ENCODE results near the gene GRM1. TPM values are rescaled to one million over a fixed set of nuclear protein-coding genes. Genes with fewer than 3 reads are reported as not detected.

The GRM1 gene
- polyA plus RNA-seq, 3 donors, result not detected

DNA sequence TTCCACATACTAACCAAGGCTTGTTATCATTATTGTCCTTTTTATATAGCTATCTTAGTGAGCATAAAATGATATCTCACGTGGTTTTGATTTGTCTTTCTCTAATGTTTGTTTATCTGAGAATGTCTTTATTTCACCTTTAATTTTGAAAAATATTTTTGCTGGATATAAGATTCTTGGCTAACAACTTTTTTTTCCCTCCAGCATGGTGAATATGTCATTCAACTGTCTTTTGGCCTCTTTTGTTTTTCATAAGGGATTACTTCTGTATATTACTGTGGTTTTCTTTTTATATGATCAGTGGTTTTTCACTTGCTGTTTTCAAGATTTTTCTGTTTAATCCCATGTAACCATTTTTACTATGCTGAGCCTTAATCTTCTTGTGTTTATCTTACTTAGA lies 141.0 kb downstream of the GRM1 start:
- H3K4me3 ChIP-seq (replicated peaks in 1 of 3; ENCODE audit: low read depth in 2 of 3, low read length in 3 of 3), result no peak overlapping the region
- TF ChIP-seq, protein P1, sequence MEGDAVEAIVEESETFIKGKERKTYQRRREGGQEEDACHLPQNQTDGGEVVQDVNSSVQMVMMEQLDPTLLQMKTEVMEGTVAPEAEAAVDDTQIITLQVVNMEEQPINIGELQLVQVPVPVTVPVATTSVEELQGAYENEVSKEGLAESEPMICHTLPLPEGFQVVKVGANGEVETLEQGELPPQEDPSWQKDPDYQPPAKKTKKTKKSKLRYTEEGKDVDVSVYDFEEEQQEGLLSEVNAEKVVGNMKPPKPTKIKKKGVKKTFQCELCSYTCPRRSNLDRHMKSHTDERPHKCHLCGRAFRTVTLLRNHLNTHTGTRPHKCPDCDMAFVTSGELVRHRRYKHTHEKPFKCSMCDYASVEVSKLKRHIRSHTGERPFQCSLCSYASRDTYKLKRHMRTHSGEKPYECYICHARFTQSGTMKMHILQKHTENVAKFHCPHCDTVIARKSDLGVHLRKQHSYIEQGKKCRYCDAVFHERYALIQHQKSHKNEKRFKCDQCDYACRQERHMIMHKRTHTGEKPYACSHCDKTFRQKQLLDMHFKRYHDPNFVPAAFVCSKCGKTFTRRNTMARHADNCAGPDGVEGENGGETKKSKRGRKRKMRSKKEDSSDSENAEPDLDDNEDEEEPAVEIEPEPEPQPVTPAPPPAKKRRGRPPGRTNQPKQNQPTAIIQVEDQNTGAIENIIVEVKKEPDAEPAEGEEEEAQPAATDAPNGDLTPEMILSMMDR (IDR thresholded peaks at IDR 0.05), result no peak
- no peaks in the 10 kb centered on the region for H3K36me3 ChIP-seq (replicated peaks in 1 of 2; ENCODE audit: control insufficient read depth in 1 of 2, insufficient read depth in 2 of 2, low read length in 2 of 2)
- no CpG with 5 or more reads among the region's 1 CpG for WGBS (ENCODE audit: insufficient coverage)
- Mint-ChIP-seq H3K9me3 (peaks cover 3 to 20% (median 9%) of the 10 kb centered on the region in 7 donors), H3K4me1 (no peaks in the 10 kb centered on the region), H3K4me3 (no peak overlapping the region), H3K27me3 (ENCODE audit: low read depth in 3 of 3) (peaks cover 0 to 3% (median 0%) of the 10 kb centered on the region in 3 donors), H3K36me3 (no peaks in the 10 kb centered on the region), H3K27ac (no peak overlapping the region)
- H3K27ac ChIP-seq (ENCODE audit: low read depth in 1 of 2, low read length in 2 of 2), result no peak overlapping the region
- no peak overlapping the region for H2AFZ ChIP-seq (ENCODE audit: insufficient read depth, low read depth, low read length, poor library complexity, severe bottlenecking)
- H3K27me3 ChIP-seq (ENCODE audit: control insufficient read depth in 2 of 2, insufficient read depth in 2 of 2, low read length in 2 of 2), result no peaks in the 10 kb centered on the region
- intact Hi-C loops (cut with micrococcal nuclease), result no loop called here
- H3K9ac ChIP-seq (ENCODE audit: insufficient read depth, low read length, poor library complexity, severe bottlenecking), result no peak overlapping the region
- H3K4me2 ChIP-seq (replicated peaks; ENCODE audit: extremely low read depth, low read length, poor library complexity, severe bottlenecking), result no peak overlapping the region
- H4K20me1 ChIP-seq (ENCODE audit: insufficient read depth, low read length), result no peaks in the 10 kb centered on the region
- no peak for DNase-seq
- H3K9me3 ChIP-seq (replicated peaks in 1 of 2; ENCODE audit: control insufficient read depth in 1 of 2, insufficient read depth in 1 of 2, low read length in 2 of 2), result peaks cover 3 to 5% of the 10 kb centered on the region in 2 donors
- H3K79me2 ChIP-seq (ENCODE audit: insufficient read depth, low read length), result no peaks in the 10 kb centered on the region
- H3K4me1 ChIP-seq (ENCODE audit: control insufficient read depth in 1 of 2, insufficient read depth in 2 of 2, low read length in 2 of 2), result no peaks in the 10 kb centered on the region

DNA sequence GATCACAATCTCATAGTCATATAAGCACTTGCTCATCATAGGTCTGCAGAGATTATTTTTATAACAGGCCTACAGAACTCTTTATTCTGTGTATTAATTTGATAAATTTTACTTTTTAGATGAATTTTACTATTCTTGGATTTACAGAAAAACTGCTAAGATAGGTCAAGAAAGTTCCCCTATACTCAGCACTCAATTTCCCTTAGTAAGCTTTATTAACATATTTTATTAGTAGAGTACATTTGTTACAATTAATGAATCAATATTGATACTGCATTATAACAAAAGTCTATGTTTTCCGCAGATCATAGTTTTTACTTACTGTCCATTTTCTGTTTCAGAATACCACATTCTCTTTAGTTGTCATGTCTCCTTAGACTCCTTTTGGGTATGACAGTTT lies 148.9 kb downstream of the GRM1 start:
- H3K27me3 Mint-ChIP-seq (ENCODE audit: low read depth in 3 of 3), result peaks cover 0 to 3% (median 0%) of the 10 kb centered on the region in 3 donors
- no peak overlapping the region for H3K4me2 ChIP-seq (replicated peaks; ENCODE audit: extremely low read depth, low read length, poor library complexity, severe bottlenecking)
- peaks cover 0 to 7% (median 2%) of the 10 kb centered on the region in 7 donors for H3K9me3 Mint-ChIP-seq
- H3K4me3 Mint-ChIP-seq, result no peak overlapping the region
- H3K4me1 Mint-ChIP-seq, result no peaks in the 10 kb centered on the region
- H3K9me3 ChIP-seq (replicated peaks in 1 of 2; ENCODE audit: control insufficient read depth in 1 of 2, insufficient read depth in 1 of 2, low read length in 2 of 2), result no peaks in the 10 kb centered on the region
- no peak overlapping the region for H2AFZ ChIP-seq (ENCODE audit: insufficient read depth, low read depth, low read length, poor library complexity, severe bottlenecking)
- no peaks in the 10 kb centered on the region for H3K36me3 ChIP-seq (replicated peaks in 1 of 2; ENCODE audit: control insufficient read depth in 1 of 2, insufficient read depth in 2 of 2, low read length in 2 of 2)
- WGBS (ENCODE audit: insufficient coverage), result no CpG with 5 or more reads among the region's 1 CpG
- no peak overlapping the region for H3K4me3 ChIP-seq (replicated peaks in 1 of 3; ENCODE audit: low read depth in 2 of 3, low read length in 3 of 3)
- no peaks in the 10 kb centered on the region for H3K79me2 ChIP-seq (ENCODE audit: insufficient read depth, low read length)
- DNase-seq, result no peak
- H3K36me3 Mint-ChIP-seq, result no peaks in the 10 kb centered on the region
- TF ChIP-seq, protein P1 (IDR thresholded peaks at IDR 0.05), result no peak
- H3K27ac Mint-ChIP-seq, result no peak overlapping the region
- no peak overlapping the region for H3K27ac ChIP-seq (ENCODE audit: low read depth in 1 of 2, low read length in 2 of 2)
- no peaks in the 10 kb centered on the region for H3K27me3 ChIP-seq (ENCODE audit: control insufficient read depth in 2 of 2, insufficient read depth in 2 of 2, low read length in 2 of 2)
- intact Hi-C loops (cut with micrococcal nuclease), result no loop called here
- H3K9ac ChIP-seq (ENCODE audit: insufficient read depth, low read length, poor library complexity, severe bottlenecking), result no peak overlapping the region
- no peaks in the 10 kb centered on the region for H4K20me1 ChIP-seq (ENCODE audit: insufficient read depth, low read length)
- H3K4me1 ChIP-seq (ENCODE audit: control insufficient read depth in 1 of 2, insufficient read depth in 2 of 2, low read length in 2 of 2), result no peaks in the 10 kb centered on the region

Measured in CD14-positive monocyte (primary cell).